Measurements from ENCODE around the gene TSPO2. TPM values are rescaled to one million over a fixed set of nuclear protein-coding genes. Genes with fewer than 3 reads are reported as not detected.
A peak's percentile ranks its signal among the peaks of the same experiment; 100 is the strongest.

TSPO2 gene
- total RNA-seq, 1 donor, result not detected

- peak; percentile 43 to 93 (median 90) for DNase-seq (ENCODE audit: low read depth in 2 of 3, low spot score in 2 of 3)
Measured at GRCh38 chr6:41073203-41073967, 31.1 kb downstream of the TSPO2 start.

- peak in 1 of 3 donors; percentile 24 for DNase-seq (ENCODE audit: low read depth in 2 of 3, low spot score in 2 of 3)
Measured at GRCh38 chr6:41073968-41074691, 31.9 kb downstream of the TSPO2 start.

GRCh38 chr6:41074692-41075436, 32.6 kb downstream of the TSPO2 start:
- DNase-seq (ENCODE audit: low read depth in 2 of 3, low spot score in 2 of 3), result no peak

- DNase-seq (ENCODE audit: low read depth in 2 of 3, low spot score in 2 of 3), result no peak
Measured at GRCh38 chr6:41075651-41076626, 33.7 kb downstream of the TSPO2 start.

DNA sequence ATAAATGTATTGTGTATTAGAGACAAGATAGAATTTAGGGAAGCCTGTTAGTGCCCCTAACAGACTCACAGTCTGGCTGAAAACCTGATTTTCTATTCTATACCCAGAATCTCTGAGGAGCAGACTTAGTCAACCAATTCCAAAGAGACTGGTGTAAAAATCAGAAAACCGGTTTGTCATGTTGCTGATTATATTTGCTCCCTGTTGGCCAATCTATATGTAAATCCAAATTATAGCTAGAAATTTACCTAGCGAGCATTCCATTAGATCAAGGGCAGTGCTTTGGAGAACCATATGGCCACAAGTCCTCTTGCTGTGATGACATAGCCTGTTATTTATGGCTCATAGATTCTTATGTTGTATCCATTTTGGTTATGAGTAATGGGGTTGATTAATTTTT, 35.3 kb downstream of the TSPO2 start:
- no peak for DNase-seq (ENCODE audit: low read depth in 2 of 3, low spot score in 2 of 3)

DNA sequence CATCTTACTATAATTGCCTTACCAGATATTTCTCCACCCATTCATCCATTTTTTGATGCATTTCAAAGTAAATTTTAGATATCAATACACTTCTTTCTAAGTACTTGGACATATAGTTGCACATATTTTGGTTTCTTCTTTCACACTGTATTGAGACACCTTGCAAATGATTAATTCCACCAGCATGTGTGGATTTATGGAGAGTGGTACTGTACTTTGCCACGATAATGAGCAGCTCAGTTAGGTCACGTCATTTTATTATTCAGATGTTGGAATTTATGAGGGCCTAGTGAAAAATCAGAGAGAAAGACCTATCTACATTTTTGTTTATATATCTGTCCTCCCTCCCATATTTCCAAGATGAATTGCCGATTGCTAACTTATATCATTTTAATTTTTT, 35.8 kb downstream of the TSPO2 start:
- DNase-seq (ENCODE audit: low read depth in 2 of 3, low spot score in 2 of 3), result no peak

DNA sequence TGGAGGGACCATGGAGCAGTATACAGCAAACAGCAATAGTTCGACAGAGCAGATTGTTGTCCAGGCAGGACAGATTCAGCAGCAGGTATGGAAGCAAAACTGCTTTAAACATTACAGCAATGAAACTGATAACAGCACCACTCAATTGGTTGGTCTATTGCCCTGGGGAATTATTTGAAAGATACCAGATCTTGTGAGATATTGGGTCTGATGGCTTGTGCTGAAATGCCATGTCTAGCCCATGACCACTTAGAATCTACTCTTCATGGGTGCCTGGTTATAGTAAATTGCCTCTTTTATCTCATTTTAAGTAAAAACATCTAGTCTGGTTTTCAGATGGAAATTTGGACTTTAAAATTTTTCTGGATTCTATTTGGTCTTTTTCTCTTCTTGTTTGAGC, 36.8 kb downstream of the TSPO2 start:
- no peak for DNase-seq (ENCODE audit: low read depth in 2 of 3, low spot score in 2 of 3)

DNA sequence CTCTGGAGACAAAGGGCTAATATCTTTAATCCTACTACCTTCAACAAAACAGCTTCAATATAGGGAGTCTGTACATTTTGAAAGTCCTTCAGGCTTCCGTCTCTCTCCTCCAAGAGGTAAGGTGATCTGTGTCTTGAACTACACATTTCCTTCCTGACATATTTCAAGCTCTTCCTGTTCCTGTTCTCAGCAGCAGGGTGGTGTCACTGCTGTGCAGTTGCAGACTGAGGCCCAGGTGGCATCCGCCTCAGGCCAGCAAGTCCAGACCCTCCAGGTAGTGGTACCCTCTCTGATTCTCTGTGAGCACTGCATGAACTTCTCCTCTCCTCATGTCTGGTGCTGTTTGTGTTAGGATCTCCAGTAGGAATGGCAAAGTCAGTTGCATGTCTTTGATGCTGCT, 38.4 kb downstream of the TSPO2 start:
- no peak for DNase-seq (ENCODE audit: low read depth in 2 of 3, low spot score in 2 of 3)

DNA sequence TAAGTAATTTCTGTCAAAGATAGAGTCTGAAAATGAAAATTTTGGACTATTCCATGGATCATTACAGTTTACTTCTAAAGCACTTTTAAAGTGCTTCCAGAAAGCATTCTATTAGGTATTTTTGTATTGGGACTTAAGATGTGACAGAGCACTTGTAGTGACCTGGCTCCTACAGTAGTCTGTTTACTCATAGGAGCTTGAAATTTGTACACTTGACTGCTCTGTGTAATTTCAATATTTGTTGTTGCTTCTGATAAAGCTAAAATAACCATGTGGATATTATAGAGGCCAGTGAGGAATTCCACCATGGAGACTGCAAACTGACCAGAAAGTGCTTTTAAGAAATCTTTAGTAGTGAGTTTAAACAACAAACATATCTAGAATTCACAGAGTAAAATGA, 40.8 kb downstream of the TSPO2 start:
- DNase-seq (ENCODE audit: low read depth in 2 of 3, low spot score in 2 of 3), result no peak

- DNase-seq (ENCODE audit: low read depth in 2 of 3, low spot score in 2 of 3), result no peak
Measured at GRCh38 chr6:41085182-41085581, 42.9 kb downstream of the TSPO2 start.

DNA sequence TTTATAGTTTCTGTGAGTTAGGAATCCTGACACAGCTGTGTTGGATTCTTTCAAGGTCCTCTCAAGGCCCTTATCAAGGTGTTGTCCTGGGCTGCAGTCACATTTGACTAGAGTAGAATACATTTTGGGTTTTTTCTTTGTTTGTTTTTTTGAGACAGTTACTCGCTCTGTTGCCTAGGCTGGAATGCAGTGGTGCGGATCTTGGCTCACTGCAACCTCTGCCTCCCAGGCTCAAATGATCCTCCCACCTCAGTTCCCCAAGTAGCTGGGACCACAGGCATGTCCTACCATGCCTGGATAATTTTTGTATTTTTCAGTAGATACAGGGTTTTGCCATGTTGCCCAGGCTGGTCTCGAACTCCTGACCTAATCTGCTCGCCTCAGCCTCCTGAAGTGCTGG, 46.2 kb downstream of the TSPO2 start:
- no peak for DNase-seq (ENCODE audit: low read depth in 2 of 3, low spot score in 2 of 3)

- DNase-seq (ENCODE audit: low read depth in 2 of 3, low spot score in 2 of 3), result no peak
Measured at GRCh38 chr6:41090841-41091761, 48.8 kb downstream of the TSPO2 start.

DNA sequence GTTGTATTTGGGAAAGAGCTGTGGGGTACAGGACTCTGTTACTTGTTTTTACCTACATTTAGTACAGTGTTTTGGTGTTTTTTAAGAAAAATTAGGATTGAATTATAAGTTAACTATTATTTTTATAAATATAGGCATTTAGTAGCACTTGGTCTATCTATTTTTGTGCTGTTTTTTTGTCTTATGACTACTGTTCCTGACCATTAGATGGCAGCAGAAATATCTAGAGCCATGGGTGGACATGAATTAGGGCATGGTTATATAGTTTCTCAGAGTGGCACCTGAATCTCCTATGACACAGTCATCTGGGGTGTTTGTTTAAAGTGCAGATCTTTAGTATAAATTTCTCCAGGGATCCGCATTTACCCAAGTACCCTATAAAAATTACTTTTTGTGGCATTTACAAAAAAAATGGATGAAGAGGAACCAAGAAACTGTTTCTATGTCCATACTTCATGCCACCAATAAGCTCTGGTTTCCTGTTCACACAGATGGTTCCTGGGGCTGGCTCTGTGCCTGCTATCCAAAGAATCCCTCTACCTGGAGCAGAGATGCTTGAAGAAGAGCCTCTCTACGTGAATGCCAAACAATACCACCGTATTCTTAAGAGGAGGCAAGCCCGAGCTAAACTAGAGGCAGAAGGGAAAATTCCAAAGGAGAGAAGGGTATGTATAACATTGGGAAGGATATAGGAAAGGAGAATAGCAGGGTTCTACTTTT, 50.3 kb downstream of the TSPO2 start:
- peak in 2 of 3 donors; percentile 22 to 66 for DNase-seq (ENCODE audit: low read depth in 2 of 3, low spot score in 2 of 3)

DNA sequence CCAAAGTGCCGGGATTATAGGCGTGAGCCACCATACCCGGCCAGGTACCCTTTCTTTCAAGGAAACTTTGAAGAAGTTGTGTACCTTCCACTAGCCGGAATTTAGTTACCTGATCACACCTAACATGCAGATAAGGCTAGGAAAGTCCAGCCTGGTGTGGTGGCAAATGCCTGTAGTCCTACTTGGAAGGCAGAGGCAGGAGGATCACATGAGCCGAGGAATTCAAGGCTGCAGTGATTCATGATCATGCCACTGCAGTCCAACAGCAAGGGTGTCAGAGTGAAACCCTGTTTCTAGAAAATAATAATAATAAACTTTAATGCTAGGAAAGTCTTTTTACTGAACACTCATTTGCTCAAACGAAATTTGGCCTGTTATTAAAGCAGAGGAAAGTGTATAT, 51.5 kb downstream of the TSPO2 start:
- no peak for DNase-seq (ENCODE audit: low read depth in 2 of 3, low spot score in 2 of 3)

Other genes starting within 250 kb of the TSPO2 start
- 1.3 TPM for gene UNC5CL, start 3.2 kb upstream of the TSPO2 start, total RNA-seq
- gene APOBEC2, start 10.7 kb downstream of the TSPO2 start, total RNA-seq, result not detected
- 10.5 TPM for gene OARD1, start 29.9 kb downstream of the TSPO2 start, total RNA-seq
- gene NFYA, start 30.5 kb downstream of the TSPO2 start, total RNA-seq, result 54.7 TPM
- gene TREML1, start 111.9 kb downstream of the TSPO2 start, total RNA-seq, result 1.1 TPM
- gene TREM2, start 120.6 kb downstream of the TSPO2 start, total RNA-seq, result not detected
- 8.1 TPM for gene TREML2, start 158.7 kb downstream of the TSPO2 start, total RNA-seq
- gene TREML4, start 185.9 kb downstream of the TSPO2 start, total RNA-seq, result not detected
- gene TREM1, start 244.2 kb downstream of the TSPO2 start, total RNA-seq, result 0.54 TPM

Measured in hematopoietic multipotent progenitor cell (in vitro differentiated cells).